ENCODE data around the gene SPATA3.

Gene SPATA3

DNA sequence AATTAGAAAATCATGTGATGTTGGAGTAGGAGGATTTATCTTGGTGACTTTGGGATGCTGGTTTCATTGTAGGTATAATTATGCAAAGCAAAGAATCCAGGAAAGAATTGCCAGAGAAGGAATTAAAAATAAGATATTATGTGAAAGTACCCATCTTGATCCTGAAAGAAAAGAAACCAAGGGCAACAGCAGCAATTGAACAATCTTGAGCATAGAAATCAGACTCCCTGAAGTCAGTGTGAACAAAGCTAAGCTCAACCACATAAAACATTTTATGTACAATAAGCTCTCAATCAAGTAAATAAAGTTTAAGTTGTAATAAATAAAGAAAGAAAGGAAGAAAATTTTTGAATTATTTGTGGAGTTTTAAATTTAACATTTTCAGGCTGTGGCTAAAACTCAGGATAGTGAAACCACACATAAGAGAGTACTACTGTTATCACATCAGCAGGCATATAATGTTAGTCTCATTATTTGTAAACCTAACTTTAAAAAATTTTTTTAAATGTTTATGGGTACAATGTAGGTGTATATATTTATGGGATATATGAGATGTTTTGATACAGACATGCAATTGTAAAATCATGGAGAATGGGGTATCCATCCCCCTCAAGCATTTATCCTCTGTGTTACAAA lies 38.0 kb upstream of the SPATA3 start:
- H3K9me3 ChIP-seq (ENCODE audit: low read length), result no peaks in the 10 kb centered on the region
- H3K9me2 ChIP-seq (ENCODE audit: low read depth, low read length), result no peaks in the 10 kb centered on the region
- peak overlapping the region; percentile 49; the same call in 1 of the 2 replicates for H3K4me2 ChIP-seq (ENCODE audit: low read length)
- TF ChIP-seq CTCF (IDR thresholded peaks at IDR 0.05; ENCODE audit: low read length), result no peak
- TF ChIP-seq EZH2 (IDR thresholded peaks at IDR 0.05; ENCODE audit: borderline replicate concordance, low read length), result no peak
- no peaks in the 10 kb centered on the region for H3K79me2 ChIP-seq (ENCODE audit: insufficient read depth, low read length)
- H3K36me3 ChIP-seq (ENCODE audit: insufficient read depth, low read length), result no peaks in the 10 kb centered on the region
- H4K20me1 ChIP-seq (ENCODE audit: insufficient read depth, low read length), result no peaks in the 10 kb centered on the region
- no peak overlapping the region for H2AFZ ChIP-seq (ENCODE audit: low read length)
- H3K27ac ChIP-seq (ENCODE audit: low read depth, low read length, poor library complexity, severe bottlenecking), result no peak overlapping the region
- H3K4me3 ChIP-seq (ENCODE audit: low read depth, low read length, poor library complexity, severe bottlenecking), result peak overlapping the region; percentile 30
- H3F3A ChIP-seq (ENCODE audit: insufficient read depth, low read length), result no peaks in the 10 kb centered on the region
- H3K27me3 ChIP-seq (ENCODE audit: insufficient read depth, low read length), result no peaks in the 10 kb centered on the region
- H3K9ac ChIP-seq (ENCODE audit: low read length), result no peak overlapping the region
- peaks cover 7% of the 10 kb centered on the region for H3K4me1 ChIP-seq (ENCODE audit: insufficient read depth, low read length, severe bottlenecking)

GRCh38 chr2:230958820-230959756 lies 36.8 kb upstream of the SPATA3 start:
- no peak overlapping the region for H3K9ac ChIP-seq (ENCODE audit: low read length)
- H3K4me2 ChIP-seq (ENCODE audit: low read length), result no peak overlapping the region
- H3K4me3 ChIP-seq (ENCODE audit: low read depth, low read length, poor library complexity, severe bottlenecking), result no peak overlapping the region
- H2AFZ ChIP-seq (ENCODE audit: low read length), result no peak overlapping the region
- H3K9me2 ChIP-seq (ENCODE audit: low read depth, low read length), result no peaks in the 10 kb centered on the region
- H3K9me3 ChIP-seq (ENCODE audit: low read length), result no peaks in the 10 kb centered on the region
- H3K27me3 ChIP-seq (ENCODE audit: insufficient read depth, low read length), result no peaks in the 10 kb centered on the region; the same call in 1 of the 2 replicates
- peaks cover 7% of the 10 kb centered on the region for H3K4me1 ChIP-seq (ENCODE audit: insufficient read depth, low read length, severe bottlenecking)
- H4K20me1 ChIP-seq (ENCODE audit: insufficient read depth, low read length), result no peaks in the 10 kb centered on the region
- no peaks in the 10 kb centered on the region for H3F3A ChIP-seq (ENCODE audit: insufficient read depth, low read length)
- no peak for TF ChIP-seq EZH2 (IDR thresholded peaks at IDR 0.05; ENCODE audit: borderline replicate concordance, low read length)
- no peak for TF ChIP-seq CTCF (IDR thresholded peaks at IDR 0.05; ENCODE audit: low read length)
- H3K79me2 ChIP-seq (ENCODE audit: insufficient read depth, low read length), result no peaks in the 10 kb centered on the region
- no peaks in the 10 kb centered on the region; the same call in 1 of the 2 replicates for H3K36me3 ChIP-seq (ENCODE audit: insufficient read depth, low read length)
- H3K27ac ChIP-seq (ENCODE audit: low read depth, low read length, poor library complexity, severe bottlenecking), result no peak overlapping the region

DNA sequence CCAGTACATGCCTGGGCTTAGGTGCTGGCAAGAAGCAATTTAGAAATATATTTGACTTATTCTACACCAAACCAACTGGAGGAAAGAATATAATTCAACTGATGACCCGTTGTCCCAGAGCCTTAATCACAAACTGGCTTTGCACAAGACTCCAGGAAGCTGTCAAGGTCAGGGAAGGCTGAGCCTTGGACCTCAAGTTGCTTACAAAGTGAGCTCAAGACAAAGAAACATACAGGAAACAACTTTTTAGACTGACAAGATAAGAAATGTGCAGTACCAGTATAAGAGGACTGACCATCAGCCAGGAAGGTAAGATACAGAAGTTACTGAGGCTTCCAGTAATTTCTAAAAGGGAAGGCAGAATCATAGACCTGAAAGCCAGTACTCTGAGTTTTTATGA lies 35.9 kb upstream of the SPATA3 start:
- Histone ChIP-seq H3K36me3 (ENCODE audit: insufficient read depth, low read length) (no peaks in the 10 kb centered on the region; the same call in 1 of the 2 replicates), H3K27ac (ENCODE audit: low read depth, low read length, poor library complexity, severe bottlenecking) (no peak overlapping the region), H3K27me3 (ENCODE audit: insufficient read depth, low read length) (no peaks in the 10 kb centered on the region; the same call in 1 of the 2 replicates), H4K20me1 (ENCODE audit: insufficient read depth, low read length) (no peaks in the 10 kb centered on the region), H3K4me2 (ENCODE audit: low read length) (no peak overlapping the region), H3K9ac (ENCODE audit: low read length) (no peak overlapping the region), H3K9me2 (ENCODE audit: low read depth, low read length) (no peaks in the 10 kb centered on the region), H3F3A (ENCODE audit: insufficient read depth, low read length) (no peaks in the 10 kb centered on the region), H3K4me3 (ENCODE audit: low read depth, low read length, poor library complexity, severe bottlenecking) (no peak overlapping the region), H3K79me2 (ENCODE audit: insufficient read depth, low read length) (no peaks in the 10 kb centered on the region), H3K4me1 (ENCODE audit: insufficient read depth, low read length, severe bottlenecking) (peaks cover 7% of the 10 kb centered on the region), H3K9me3 (ENCODE audit: low read length) (no peaks in the 10 kb centered on the region), H2AFZ (ENCODE audit: low read length) (no peak overlapping the region)
- no peak for TF ChIP-seq CTCF (IDR thresholded peaks at IDR 0.05; ENCODE audit: low read length)
- TF ChIP-seq EZH2 (IDR thresholded peaks at IDR 0.05; ENCODE audit: borderline replicate concordance, low read length), result no peak

Data from OCI-LY1 (cell line).